HG03565 (cell line): Measurements from ENCODE around the gene MBTPS1.

Source experiments
- ATAC-seq: cut with Tn5 transposase; IDR thresholded peaks from one replicate; pipeline ENCODE4 v1.9.1; 2021; ENCODE audit warnings: mild to moderate bottlenecking, moderate library complexity; ENCODE audit not compliant: unreplicated experiment

MBTPS1 gene

DNA sequence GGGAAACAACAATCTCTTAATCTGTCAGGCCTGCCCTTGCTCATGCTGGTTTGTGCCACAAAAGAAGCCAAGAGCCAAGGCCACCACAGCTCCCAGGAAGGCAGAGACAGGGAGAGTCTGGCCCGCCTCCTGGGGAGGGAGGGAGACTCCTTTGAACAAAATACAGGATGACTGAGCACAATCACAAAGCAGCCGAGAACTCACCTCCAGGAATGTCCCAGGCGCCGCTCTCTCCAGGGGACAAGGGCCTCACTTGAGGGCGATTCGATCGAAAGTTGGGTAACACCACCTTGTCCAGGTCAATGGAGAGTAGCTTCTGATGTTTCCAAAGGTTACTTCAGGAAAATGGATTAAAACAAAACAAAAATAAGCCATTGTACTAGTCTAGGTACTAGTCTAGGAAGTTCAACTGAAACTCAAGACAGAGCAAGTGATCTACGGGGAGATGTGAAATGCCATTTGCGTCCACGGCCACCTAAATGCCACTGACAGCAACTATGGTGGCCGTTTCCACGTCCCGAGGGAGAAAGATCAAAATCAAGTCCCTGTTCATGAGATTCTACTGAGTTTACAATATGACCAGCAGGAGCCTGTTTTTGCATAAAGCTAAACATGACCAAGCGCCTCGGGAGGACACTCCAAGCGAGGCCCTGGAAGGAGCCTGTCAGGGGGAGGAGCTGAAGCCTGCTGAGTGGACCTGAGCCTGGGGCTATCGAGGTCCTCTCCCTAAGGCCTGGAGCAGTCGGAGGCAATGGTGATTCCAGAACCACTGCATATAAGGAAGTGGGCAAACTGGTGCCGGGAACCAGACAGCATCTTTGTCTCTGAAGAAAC is 60.7 kb downstream of the MBTPS1 start:
- no peak for ATAC-seq

DNA sequence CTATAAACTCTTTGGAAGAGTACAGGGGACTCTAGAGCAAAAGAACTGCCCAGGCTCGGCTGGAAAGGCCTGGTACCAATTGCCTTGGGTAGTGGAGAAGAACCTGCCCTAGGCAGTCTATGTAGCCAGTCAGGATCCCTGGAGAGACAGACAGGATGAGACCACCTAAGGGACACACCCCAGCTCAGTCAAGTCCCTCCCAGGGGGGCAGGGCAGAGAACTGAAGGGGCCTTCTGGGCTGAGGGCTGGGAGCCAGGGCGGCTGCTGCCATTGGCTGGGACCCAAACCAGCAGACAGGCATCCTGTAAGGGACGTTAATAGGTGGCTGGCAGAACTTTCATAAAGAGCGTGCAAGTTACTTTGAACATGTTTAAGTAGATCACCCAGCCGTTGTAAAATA is 61.4 kb downstream of the MBTPS1 start:
- ATAC-seq, result no peak

DNA sequence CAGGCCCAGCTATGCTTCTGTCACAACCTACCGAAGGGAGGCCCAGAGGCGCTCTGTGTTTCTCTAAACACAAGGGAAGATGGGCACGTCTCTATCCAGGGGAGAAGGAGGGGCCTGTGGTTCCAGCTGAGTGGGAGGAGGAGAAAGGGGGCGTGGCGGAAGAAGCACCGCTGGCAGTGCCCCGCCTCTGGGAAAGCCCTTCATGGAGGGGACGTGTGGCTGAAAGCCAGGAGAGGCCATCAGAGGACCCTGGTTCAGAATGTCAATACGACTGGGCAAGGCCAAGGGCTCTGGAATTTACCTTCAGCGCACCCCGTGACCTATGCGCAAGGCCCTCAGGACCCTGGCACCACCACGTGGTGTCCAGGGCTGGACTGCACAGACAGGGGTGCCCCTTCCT is 61.8 kb downstream of the MBTPS1 start:
- no peak for ATAC-seq

DNA sequence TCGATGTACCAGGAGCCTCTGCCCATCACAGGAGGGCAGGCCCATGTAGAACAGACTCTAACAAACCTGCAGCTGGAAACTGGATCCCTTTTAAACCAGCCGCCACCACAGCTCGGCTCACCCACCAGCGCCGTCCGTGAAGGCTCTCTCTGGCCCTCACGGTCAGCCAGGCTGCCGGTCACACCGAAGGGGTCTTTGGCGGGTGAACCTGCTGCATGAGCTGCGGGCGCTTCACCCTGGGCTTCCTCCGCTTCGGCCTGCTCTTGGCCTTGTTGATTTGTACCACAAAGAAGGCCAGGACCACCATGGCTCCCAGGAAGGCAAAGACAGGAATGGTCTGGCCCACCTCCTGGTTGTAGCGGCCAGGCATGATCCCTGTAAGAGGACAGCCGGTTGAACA is 62.5 kb downstream of the MBTPS1 start:
- no peak for ATAC-seq

DNA sequence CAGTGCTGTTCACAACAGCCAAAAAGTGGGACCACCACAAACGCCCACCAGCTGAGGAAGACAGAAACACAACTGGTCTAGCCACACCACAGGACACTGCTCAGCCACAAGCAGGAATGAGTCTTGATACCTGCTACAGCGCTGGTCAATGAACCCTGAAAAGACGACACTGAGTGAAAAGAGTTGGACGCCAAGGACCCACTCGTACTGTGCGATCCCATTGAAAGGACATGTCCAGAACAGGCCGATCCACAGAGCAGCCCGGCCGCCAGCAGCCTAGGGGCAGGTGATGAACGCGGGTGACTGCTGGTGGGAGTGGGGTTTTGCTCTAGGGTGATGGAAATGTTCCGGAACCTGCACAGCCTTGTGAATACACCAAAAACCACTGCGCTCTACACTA is 63.5 kb downstream of the MBTPS1 start:
- ATAC-seq, result no peak

DNA sequence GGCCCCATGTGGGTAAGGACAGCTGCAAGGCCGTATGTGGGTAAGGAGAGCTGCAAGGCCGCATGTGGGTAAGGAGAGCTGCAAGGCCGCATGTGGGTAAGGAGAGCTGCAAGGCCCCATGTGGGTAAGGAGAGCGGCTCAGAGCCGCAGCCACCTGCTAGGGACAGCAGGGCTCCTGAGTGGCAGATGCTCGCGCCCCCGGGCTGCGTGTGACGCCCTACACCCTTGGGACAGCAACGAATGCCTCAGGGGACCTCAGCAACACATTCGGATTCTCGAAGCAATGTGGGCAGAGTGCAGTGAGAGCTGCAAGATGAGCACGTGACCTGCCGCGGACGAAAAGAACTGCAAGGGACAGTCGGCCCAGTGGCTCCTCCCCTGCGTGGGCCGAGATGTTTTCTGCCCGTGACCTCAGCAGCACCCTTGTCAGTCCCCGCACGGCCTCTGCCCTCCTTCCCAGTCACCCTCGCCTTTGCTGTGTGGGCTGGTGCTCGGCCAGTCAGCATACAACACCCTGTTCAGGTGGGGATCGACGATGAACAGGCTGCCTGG is 64.6 kb downstream of the MBTPS1 start:
- ATAC-seq, result no peak

DNA sequence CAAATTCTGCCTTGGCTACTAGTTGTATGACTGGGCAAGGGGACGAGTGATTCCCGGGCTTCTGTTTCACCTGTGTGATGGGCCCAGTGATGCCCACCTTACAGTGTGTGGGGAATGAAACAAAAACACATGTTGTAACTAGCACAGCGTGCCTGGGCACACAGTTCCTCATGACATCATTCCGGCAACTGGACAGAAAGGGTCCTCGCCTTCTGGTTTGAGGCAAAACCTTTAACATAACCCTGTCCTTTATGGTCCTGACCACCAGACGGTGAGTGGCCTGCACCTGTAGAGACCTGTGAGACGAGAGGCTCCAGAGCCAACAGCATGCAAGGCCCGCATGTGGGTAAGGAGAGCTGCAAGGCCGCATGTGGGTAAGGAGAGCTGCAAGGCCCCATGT is 66.4 kb downstream of the MBTPS1 start:
- no peak for ATAC-seq

DNA sequence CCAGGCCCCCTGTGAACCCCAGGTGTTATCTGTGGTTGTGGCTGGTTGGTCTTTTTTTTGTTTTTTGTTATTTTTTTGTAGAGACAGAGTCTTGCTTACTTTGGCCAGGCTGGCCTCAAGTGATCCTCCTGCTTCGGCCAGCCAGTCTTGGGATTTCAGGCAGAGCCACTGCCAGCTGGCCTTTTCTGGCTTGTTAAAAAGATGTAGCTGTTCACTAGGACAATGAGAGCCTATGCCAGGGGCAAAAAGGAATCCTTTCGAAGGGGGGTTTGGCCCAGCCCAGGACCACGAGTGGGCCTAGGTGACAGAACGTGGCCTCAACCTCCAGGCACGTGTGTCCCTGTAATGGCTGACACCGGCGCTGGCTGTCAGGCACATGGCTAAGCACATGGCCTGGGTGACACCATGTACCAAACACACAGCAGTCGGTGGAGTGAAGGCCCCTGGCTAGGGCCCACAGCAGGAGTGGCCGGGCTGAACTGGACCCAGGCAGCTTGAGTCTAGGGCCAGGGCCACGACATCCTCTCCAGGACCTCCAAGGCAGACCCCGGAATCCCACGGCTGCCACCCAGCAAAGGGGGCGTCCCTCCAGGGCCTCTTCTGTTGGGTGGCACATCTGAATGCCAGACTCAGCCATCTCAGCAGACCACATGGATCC is 67.2 kb downstream of the MBTPS1 start:
- no peak for ATAC-seq

DNA sequence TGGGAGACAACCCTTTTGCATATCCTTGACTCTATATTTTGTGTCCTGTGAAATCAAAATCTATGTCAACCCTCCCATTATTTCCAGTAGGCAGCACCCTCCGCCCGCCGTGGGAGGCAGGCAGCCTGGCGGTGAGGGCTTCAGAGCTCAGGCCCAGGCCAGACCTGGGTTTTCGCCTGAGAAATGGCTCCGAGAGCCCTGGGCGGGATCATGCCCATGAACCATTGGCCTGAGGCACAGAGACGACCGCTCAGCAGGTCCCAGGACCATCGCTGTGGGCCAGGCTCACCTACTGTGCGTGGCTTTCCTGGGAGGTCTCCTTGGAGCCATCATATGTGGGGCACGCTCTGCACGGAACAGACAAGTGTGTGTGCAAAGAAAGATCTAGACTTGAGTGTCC is 67.9 kb downstream of the MBTPS1 start:
- no peak for ATAC-seq

DNA sequence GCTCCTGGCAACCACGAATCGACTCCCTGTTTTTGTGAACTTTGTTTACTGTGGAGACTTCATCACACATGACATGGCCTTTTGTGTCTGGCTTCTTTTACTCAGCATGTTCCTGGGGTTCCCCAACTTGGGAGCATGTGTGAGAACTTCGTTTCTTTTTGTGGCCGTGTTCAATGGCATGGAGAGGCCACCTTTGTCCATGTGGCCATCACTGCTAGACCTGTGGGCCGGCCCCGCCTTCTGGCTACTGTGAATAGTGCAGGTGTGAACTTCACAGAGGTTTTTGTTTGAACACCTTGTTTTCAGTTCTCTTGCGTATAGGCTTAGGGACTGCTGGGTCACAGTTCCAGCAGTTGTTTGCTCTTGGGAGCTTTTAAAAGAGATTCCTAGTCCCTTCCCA is 68.5 kb downstream of the MBTPS1 start:
- ATAC-seq, result no peak

DNA sequence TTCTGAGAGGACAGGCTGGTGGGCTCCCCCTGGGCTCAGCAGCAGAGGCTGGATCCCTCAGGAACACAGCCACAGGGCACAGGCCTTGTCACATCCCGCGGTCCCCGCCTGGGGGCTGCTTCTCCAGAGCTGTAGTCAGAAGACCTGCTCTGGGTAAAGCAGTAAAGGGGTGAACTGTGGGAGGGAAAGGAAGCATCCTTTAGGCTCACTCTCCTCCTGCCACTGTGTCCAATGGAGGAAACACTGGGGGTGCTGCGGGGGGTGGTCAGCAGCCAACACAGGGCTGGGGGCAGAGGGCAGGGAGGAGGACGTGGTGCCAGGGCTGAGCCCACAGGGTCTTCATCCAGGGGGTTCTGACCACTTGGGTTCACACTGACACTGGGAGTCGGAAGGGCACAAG is 69.1 kb downstream of the MBTPS1 start:
- ATAC-seq, result no peak

DNA sequence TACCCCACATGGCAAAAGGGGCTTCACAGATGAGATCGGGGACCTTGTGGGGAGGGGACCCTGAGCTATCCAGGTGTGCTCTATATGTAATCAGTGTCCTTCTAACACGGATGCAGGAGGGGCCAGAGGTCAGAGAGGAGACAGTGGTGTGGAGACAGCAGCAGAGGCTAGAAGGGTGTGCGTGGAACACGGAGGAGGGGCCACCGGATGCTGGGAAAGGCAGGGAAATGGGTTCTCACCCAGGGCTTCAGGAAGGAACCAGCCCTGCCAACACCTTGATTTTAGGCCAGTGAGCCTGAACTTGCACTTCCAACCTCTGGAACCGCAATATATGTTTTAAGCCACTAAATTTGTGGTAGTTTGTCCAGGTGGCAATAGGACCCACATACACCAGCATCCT is 69.5 kb downstream of the MBTPS1 start:
- no peak for ATAC-seq

DNA sequence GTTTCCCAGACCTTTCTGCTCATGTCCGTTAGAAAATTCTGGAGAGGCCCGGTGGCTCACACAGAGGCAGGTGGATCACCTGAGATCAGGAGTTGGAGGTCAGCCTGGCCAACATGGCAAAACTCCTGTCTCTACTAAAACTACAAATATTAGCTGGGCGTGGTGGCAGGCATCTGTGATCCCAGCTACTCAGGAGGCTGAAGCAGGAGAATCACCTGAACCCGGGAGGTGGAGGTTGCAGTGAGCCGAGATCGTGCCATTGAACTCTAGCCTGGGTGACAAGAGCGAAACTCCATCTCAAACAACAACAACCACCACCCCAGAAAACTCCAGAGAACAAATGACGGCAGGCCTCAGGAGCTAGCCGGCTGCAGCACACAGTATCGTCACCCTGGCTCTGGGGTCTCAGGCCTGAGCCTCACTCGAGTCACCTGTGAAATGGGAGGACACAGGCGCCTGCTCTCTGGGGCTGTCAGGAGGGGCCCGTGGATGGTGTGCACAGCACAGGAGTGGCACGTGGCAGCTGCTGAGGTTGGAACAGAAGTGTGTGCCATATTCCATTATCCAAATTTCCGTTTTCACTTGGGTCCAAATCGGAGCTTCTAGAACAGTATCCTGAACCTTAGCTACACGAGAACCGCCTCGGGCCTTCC is 70.8 kb downstream of the MBTPS1 start:
- no peak for ATAC-seq

DNA sequence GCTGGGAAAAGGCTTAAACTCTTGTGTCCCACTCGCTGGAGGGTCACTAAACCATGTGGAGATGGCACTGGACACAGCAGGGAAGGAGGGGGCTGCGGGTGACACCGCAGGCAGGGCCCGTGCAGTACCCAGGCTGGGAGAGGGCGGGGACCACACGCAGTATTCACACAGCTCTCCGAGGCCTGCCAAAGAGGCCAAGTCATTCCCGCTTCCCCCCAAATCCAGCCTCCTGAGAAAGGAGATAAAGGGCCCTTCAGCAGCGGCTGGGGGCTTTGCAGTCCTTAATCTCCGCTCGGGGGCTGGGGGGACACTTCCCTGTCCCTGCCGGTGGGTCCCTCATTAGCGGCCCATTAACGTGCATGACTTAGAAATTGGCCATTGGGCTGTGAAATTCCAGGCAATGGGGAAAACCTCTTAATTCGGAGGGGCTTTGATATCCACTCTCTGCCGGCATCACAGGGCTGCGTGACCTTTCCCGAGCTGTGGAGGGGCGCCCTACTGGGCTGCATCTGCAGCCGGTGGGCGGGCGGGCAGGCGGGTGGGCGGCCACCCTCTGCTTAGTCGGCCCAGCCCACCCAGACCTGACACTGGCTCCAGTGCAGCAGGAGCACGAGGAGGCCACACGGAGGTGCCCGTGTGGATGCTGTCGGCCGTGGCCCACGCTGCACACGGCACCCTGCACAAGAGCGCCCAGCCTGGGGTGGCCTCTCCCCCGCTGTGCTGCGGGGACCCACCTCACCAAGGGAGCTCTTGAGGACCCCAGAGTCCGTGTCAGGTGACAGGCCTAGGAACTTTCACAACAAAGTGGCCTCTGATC is 71.5 kb downstream of the MBTPS1 start:
- ATAC-seq, result no peak

DNA sequence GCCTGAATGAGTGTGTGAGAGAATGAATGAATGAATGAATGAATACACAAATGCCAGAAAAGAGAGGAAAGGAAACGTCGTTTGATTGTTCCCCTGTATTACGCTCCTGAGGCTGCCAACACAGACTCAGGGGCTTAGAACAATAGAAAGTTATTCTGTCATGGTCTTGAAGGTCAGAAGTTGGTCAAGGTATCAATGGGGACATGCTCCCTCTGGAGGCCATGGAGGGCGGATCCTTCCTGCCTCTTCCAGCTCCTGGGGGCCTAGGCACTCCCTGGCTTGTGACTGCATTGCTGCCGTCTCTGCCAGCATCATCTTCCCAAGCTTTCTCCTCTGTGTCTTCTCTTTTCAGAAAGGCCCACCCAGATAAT is 72.6 kb downstream of the MBTPS1 start:
- ATAC-seq, result no peak

DNA sequence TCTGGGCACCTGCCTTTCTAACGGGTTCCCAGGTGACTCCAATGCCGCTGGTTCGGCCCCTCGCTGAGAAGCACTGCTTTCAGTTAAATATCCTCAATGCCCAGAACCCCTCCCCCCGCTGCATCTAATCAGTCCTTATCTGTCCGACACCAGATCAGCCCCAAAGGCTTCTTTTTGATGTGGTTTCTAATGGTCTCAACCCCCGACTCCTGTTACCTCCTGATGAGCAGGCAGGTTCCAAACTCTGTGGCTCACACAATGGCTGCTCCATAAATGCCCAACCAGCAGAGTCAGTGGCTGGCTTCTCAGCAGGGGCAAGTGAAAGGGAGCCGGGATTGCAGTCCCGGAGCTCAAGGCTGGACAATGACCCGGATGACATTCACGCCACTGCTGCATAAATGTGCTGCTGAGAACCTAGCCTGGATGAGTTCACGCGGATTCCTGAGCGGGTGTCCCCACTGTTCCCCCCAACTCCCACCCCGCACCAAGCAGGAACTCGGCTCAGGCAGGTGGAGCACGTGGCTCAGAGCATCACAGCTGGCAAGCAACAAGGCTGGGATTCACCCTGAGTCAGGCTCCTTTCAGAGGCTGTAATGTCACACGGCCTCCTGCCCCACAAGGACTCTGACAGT is 73.1 kb downstream of the MBTPS1 start:
- ATAC-seq, result no peak

DNA sequence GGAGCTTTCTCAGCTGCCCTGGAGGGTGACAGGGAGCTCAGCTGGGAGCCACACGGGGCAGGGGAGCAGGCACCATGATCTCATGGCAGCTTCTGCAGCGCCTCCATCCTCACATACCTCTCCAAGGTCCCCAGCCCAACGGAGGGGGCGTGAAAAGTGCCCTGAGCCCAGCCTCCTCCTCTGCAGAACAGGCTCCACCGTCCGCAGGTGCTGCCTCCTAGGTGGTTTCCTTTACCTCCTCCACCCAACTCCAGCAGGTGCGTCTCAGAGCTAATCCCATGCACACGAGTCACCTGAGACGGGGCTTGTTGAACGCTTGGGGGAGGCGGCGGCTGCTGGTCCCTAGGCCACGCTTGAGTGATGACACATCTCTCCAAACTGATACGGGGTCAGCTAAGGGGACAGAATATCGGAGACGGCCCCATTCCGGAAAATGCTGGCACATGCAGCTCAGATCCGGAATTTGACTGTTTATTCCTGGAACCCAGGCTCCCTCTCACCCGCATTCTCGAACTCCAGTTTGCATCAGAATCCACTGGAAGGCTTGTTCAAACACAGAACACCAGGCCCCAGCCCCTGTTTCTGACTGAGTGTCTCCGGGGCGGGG is 73.8 kb downstream of the MBTPS1 start:
- no peak for ATAC-seq

DNA sequence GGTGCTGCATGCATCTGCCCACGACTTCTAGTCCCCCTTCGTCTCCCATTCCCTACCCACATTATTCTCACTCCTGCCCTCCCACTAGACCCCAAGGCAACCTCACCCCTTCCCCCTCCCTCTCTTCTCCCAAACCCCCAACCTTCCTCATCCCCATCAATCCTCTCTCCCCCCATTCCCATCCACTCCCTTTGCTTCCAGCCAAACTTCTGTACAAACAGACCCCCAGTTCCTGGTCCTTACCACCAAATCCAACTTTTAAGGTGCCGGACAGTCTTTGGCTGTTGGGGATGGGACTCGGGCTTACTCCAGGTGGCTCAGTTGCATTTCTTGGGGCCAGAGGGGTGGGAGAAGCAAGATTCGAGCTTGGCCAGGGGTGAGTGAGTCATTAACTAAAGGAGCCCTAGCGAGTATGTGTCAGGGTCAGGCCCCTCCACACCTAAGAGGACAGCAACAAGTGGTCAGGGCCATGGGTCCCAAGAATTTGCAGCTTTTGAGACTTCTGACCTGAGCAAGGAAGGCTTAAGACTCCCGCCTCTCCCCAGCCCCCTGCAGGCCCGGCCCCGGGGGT is 74.3 kb downstream of the MBTPS1 start, which contains the start of gene SLC38A8:
SLC38A8 (minus strand) TSS at position 488 of the 571 bp plus-strand sequence. CDS start 638 bp downstream, outside the sequence.
- ATAC-seq, result no peak

DNA sequence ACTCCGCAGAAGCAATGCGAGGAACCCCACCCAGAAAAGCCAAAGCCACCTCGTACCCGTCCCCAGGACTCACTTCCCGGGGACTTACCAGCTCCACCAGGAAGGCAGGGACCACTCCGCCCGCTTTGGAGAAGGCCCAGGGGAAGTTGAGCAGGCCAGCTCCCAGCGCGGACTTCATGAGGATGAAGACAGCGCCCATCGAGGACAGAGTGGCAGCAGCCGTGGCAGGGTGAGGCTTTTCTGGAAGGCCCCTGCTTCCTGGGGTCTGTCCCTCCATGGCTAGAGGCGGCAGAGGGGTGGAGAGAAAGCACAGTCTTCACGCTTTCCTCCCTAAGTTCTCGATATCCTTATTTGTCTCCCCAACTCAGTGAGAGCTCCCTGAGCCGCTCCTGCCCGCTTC is 74.9 kb downstream of the MBTPS1 start:
- ATAC-seq, result no peak
